ENCODE results near the gene TMEM17.

DNA sequence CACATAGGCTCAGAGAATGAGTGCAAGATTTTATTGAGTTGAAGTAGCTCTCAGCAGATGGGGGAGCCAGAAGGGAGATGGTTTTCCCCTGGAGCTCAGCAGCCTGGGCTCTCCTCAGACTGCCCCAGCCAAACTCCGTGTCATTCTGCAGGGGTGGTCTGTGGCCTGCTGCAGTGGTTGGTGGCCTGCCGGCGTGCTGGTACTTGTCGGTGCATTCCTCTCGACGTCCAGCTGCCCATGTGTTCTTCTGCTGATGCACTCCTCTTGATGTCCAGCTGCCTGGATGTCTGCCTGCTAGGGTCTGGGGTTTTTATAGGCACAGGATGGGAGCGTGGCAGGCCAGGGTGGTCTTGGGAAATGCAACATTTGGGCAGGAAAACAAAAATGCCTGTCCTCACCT, 25.6 kb upstream of the TMEM17 start:
- TF ChIP-seq, protein P1, sequence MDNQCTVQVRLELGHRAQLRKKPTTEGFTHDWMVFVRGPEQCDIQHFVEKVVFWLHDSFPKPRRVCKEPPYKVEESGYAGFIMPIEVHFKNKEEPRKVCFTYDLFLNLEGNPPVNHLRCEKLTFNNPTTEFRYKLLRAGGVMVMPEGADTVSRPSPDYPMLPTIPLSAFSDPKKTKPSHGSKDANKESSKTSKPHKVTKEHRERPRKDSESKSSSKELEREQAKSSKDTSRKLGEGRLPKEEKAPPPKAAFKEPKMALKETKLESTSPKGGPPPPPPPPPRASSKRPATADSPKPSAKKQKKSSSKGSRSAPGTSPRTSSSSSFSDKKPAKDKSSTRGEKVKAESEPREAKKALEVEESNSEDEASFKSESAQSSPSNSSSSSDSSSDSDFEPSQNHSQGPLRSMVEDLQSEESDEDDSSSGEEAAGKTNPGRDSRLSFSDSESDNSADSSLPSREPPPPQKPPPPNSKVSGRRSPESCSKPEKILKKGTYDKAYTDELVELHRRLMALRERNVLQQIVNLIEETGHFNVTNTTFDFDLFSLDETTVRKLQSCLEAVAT (IDR thresholded peaks at IDR 0.05), result no peak
- no peak for TF ChIP-seq POLR2A (conservative IDR thresholded peaks at IDR 0.05)
- no peak for TF ChIP-seq MYBL2 (IDR thresholded peaks at IDR 0.05; ENCODE audit: low read depth)
- TF ChIP-seq MYBL2 (CRISPR knock-in tag; IDR thresholded peaks at IDR 0.05; ENCODE audit: borderline replicate concordance), result no peak
- no peak for TF ChIP-seq EZH2 (IDR thresholded peaks at IDR 0.05; ENCODE audit: borderline replicate concordance, low read depth, low read length)
- TF ChIP-seq CBX2 (IDR thresholded peaks at IDR 0.05; ENCODE audit: insufficient read depth, low read length, poor library complexity, severe bottlenecking), result no peak
- TF ChIP-seq ZC3H11A (IDR thresholded peaks at IDR 0.05; ENCODE audit: low read depth, low read length), result no peak
- no peak for TF ChIP-seq ZKSCAN8 (CRISPR knock-in tag; IDR thresholded peaks at IDR 0.05)
- TF ChIP-seq RAD21 (CRISPR knock-in tag; conservative IDR thresholded peaks at IDR 0.05 in 1 of 2, IDR thresholded peaks at IDR 0.05 in 1 of 2), result no peak
- TF ChIP-seq PPARD (CRISPR knock-in tag; IDR thresholded peaks at IDR 0.05), result no peak
- TF ChIP-seq, protein P2, sequence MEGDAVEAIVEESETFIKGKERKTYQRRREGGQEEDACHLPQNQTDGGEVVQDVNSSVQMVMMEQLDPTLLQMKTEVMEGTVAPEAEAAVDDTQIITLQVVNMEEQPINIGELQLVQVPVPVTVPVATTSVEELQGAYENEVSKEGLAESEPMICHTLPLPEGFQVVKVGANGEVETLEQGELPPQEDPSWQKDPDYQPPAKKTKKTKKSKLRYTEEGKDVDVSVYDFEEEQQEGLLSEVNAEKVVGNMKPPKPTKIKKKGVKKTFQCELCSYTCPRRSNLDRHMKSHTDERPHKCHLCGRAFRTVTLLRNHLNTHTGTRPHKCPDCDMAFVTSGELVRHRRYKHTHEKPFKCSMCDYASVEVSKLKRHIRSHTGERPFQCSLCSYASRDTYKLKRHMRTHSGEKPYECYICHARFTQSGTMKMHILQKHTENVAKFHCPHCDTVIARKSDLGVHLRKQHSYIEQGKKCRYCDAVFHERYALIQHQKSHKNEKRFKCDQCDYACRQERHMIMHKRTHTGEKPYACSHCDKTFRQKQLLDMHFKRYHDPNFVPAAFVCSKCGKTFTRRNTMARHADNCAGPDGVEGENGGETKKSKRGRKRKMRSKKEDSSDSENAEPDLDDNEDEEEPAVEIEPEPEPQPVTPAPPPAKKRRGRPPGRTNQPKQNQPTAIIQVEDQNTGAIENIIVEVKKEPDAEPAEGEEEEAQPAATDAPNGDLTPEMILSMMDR (IDR thresholded peaks at IDR 0.05 in 2 of 3, conservative IDR thresholded peaks at IDR 0.05 in 1 of 3; ENCODE audit: insufficient read depth in 2 of 3, low read depth in 1 of 3, low read length in 3 of 3), result no peak
- no peak for TF ChIP-seq RCOR1 (IDR thresholded peaks at IDR 0.05; ENCODE audit: borderline replicate concordance in 1 of 2, low read depth in 2 of 2, low read length in 2 of 2)
- TF ChIP-seq SMAD4 (CRISPR knock-in tag; conservative IDR thresholded peaks at IDR 0.05), result no peak
- no peak for TF ChIP-seq FIP1L1 (IDR thresholded peaks at IDR 0.05; ENCODE audit: low read depth, low read length, poor library complexity, severe bottlenecking)
